GM12878 (cell line): ENCODE measurements around the gene LIPG. TPM values are rescaled to one million over a fixed set of nuclear protein-coding genes. Genes with fewer than 3 reads are reported as not detected.

Experiments
- ATAC-seq: fragments of 200-7000 bp; cut with Tn5 transposase; 3 replicates; pipeline ENCODE4 v1.9.1; 2020; ENCODE audit warnings: mild to moderate bottlenecking, moderate library complexity
- BruUV-seq: library from RNA; stranded (reverse); fragments of 400-500 nt; replicated peaks from 2 replicates; lab custom pipeline; 2021; lab: Mats Ljungman, UMichigan
- CTCF ChIA-PET: fragments of 300-600 bp; sonication (Branson Sonifier 250); formaldehyde crosslinking; extraction: SDS; loops from one replicate; lab custom pipeline; 2021; ENCODE audit warnings: inconsistent platforms; lab: Yijun Ruan, JAX
- POLR2A ChIA-PET: fragments of 350-600 bp; formaldehyde crosslinking; extraction: SDS; loops from one replicate; lab custom pipeline; 2021; ENCODE audit warnings: inconsistent platforms; lab: Charles Lee
- RAD21 ChIA-PET: fragments of 300-600 bp; sonication (Branson Sonifier 250); formaldehyde crosslinking; loops from one replicate; lab custom pipeline; 2023; ENCODE audit warnings: antibody characterized with exemption; ENCODE audit not compliant: unreplicated experiment; lab: Charles Lee
- SMC1A ChIA-PET: fragments of 300-600 bp; sonication (Branson Sonifier 250); formaldehyde crosslinking; loops from one replicate; lab custom pipeline; 2023; ENCODE audit not compliant: unreplicated experiment, uncharacterized antibody; lab: Charles Lee
- DNase-seq: peaks from one replicate; pipeline ENCODE4 v3.0.0-alpha.2; 2011; ENCODE audit warnings: low read depth, low spot score
- FAIRE-seq: peaks from 3 replicates; lab custom pipeline; 2011; peaks lifted over from hg19 to GRCh38; lab: Jason Lieb, UNC
- H2AFZ ChIP-seq: 2 replicates; pipeline ENCODE4 v1.6.0; 2011; ENCODE audit warnings: low read depth, low read length, control low read depth; ENCODE audit not compliant: control insufficient read depth
- H3K27ac ChIP-seq: 2 replicates; pipeline ENCODE4 v1.5.1; 2011; ENCODE audit warnings: control low read depth; ENCODE audit not compliant: control insufficient read depth, insufficient read depth
- H3K27me3 ChIP-seq, 2 experiments: replicated peaks in 1 of 2; 2 replicates each; pipeline versions ENCODE4 v1.6.0 to v1.6.1; 2011; ENCODE audit warnings: low read length in 1 of 2; ENCODE audit not compliant: control insufficient read depth in 2 of 2, insufficient read depth in 2 of 2
- H3K36me3 ChIP-seq, 2 experiments: 2 replicates each; pipeline ENCODE4 v1.5.1; 2011; ENCODE audit warnings: low read length in 1 of 2; ENCODE audit not compliant: control insufficient read depth in 2 of 2, insufficient read depth in 2 of 2
- H3K4me1 ChIP-seq: 2 replicates; pipeline ENCODE4 v1.6.1; 2011; ENCODE audit warnings: mild to moderate bottlenecking, low read length, moderate library complexity, mixed read lengths; ENCODE audit not compliant: control insufficient read depth, insufficient read depth
- H3K4me2 ChIP-seq: 2 replicates; pipeline ENCODE4 v1.6.0; 2011; ENCODE audit warnings: control low read depth; ENCODE audit not compliant: control insufficient read depth, insufficient read depth
- H3K4me3 ChIP-seq: fragments of 200-600 bp; sonication (generic); 2 replicates; pipeline ENCODE4 v1.5.1; 2016
- H3K79me2 ChIP-seq: 2 replicates; pipeline ENCODE4 v1.6.0; 2011; ENCODE audit warnings: low read length; ENCODE audit not compliant: control insufficient read depth, insufficient read depth
- H3K9ac ChIP-seq: 2 replicates; pipeline ENCODE4 v1.8.0; 2011; ENCODE audit warnings: low read length, control low read depth, mixed read lengths; ENCODE audit not compliant: control insufficient read depth, insufficient read depth
- H3K9me3 ChIP-seq: replicated peaks from 3 replicates; pipeline ENCODE4 v1.5.1; 2011; ENCODE audit warnings: mild to moderate bottlenecking, low read length; ENCODE audit not compliant: control insufficient read depth, insufficient read depth
- H4K20me1 ChIP-seq: 2 replicates; pipeline ENCODE4 v1.6.0; 2011; ENCODE audit not compliant: control insufficient read depth, insufficient read depth
- EZH2 ChIP-seq: IDR thresholded peaks from 2 replicates; pipeline ENCODE4 v1.6.1; 2012; ENCODE audit warnings: low read depth, mild to moderate bottlenecking, control low read depth, inconsistent platforms, low read length, borderline replicate concordance; ENCODE audit not compliant: control insufficient read depth
- KLF5 ChIP-seq: fragments of 450-650 bp; IDR thresholded peaks from 2 replicates; pipeline ENCODE4 v1.6.1; 2014; ENCODE audit warnings: mild to moderate bottlenecking; ENCODE audit not compliant: partially characterized antibody
- WGBS: methylation state at CpG from one replicate; pipeline ENCODE4 v1.1.6; 2016; ENCODE audit warnings: low lambda C conversion rate; ENCODE audit not compliant: insufficient replicate concordance, insufficient coverage; ENCODE audit errors: missing lambda C conversion rate; 5-methylcytosine and 5-hydroxymethylcytosine counted together
- in situ Hi-C: fragments of 300-500 bp; cut with MboI; formaldehyde crosslinking; loops from 9 replicates; pipeline ENCODE4 v1.14.3; 2018; ENCODE audit warnings: mixed read lengths
- intact Hi-C: fragments of 100-400 bp; cut with micrococcal nuclease; formaldehyde crosslinking; loops from one replicate; pipeline ENCODE4 v1.14.2; 2022; ENCODE audit not compliant: unreplicated experiment
- polyA plus RNA-seq, 11 experiments: library from polyadenylated mRNA; depleted of rRNA in 4 of 11; unstranded in 6 of 11; stranded (reverse) in 5 of 11; fragments of >200 nt; fragmentation: Nextera tagmentation in 4 of 11; fragmentation: Illumina TruSeq in 1 of 11; extraction: Ambion mirVana in 4 of 11; extraction: Trizol in 1 of 11; gene quantifications; 1 replicate in 1 of 11; 2 replicates in 10 of 11; pipeline versions ENCODE4 v1.2.1 to v1.2.3, GENCODE V29; 2011 to 2016; ENCODE audit warnings: inconsistent platforms in 2 of 11, missing spikeins in 2 of 11, low read depth in 1 of 11
- total RNA-seq, 4 experiments: library from RNA; depleted of rRNA in 3 of 4; stranded (reverse); fragments of >200 nt in 3 of 4; fragmentation: Illumina TruSeq in 1 of 4; extraction: Trizol in 1 of 4; gene quantifications; 2 replicates each; pipeline versions ENCODE4 v1.2.1 to v1.2.3, GENCODE V29; 2013 to 2021
- TF ChIP-seq, protein P1 (sequence below): fragments of 450-650 bp; formaldehyde crosslinking; IDR thresholded peaks from 2 replicates; pipeline ENCODE4 v1.4.0; 2020; ENCODE audit warnings: mild to moderate bottlenecking, moderate library complexity
- TF ChIP-seq, protein P2 (sequence below): IDR thresholded peaks from 2 replicates; pipeline ENCODE4 v1.6.1; 2012; ENCODE audit warnings: low read length, inconsistent platforms

Gene LIPG
- total and polyA plus RNA-seq, 10 of the 15 experiments (the other 5 are each of a cell fraction or from before 2014, with no cell fraction given) = 0.04 to 0.55 (median 0.18) TPM; not detected in 1

DNA sequence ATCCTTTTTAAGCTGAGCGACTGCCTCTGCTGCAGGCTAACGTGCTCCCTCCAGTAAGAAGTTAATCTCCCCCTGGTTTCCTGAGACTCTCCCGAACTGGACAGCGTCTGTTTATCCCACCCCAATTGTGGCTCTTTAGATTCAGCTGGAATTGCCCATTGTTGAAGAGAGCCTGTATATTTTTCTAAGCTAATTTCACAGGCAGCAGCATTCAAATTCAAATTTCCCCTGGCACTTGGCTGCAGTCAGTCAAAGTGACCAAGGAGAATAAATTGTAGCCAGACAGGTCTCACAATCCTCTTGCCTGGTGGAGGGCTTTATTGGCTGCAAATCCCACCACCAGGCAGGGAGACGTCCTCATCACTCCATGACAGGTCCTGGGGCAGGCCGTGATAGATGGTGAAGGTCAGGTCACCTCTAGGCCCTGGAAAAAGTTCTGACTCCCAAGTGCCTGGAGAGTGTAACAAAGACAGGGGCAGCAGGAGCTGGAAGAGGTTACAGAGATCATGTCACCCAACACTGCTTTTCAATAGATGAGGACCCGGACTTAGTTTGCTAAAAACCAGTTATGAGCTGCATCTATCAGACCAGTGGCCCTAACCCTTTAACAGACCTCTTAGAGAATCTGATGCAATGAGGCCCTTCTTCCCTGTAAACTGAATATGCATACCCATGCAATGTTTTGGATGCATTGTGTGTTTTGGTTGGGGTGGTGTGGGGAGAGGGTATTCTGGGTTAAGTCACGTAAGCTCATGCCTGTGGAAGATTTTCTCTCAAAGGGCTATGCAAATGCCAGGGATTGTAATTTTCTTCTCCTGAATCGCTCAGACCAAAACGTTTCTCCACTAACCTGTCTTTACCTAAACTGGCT lies 42.5 kb upstream of the LIPG start:
- no peaks in the 10 kb centered on the region for H3K36me3 ChIP-seq
- H2AFZ ChIP-seq = no peak overlapping the region
- RAD21 ChIA-PET = no interaction called here
- no peak overlapping the region for H3K9ac ChIP-seq
- H3K79me2 ChIP-seq = no peaks in the 10 kb centered on the region
- H3K27ac ChIP-seq = no peak overlapping the region
- CTCF ChIA-PET = interaction anchor here (0.7 kb wide), 1 partner anchor 9 kb away, joined by 3 read pairs; no protein-coding TSS in a partner anchor
- TF ChIP-seq, protein P1, sequence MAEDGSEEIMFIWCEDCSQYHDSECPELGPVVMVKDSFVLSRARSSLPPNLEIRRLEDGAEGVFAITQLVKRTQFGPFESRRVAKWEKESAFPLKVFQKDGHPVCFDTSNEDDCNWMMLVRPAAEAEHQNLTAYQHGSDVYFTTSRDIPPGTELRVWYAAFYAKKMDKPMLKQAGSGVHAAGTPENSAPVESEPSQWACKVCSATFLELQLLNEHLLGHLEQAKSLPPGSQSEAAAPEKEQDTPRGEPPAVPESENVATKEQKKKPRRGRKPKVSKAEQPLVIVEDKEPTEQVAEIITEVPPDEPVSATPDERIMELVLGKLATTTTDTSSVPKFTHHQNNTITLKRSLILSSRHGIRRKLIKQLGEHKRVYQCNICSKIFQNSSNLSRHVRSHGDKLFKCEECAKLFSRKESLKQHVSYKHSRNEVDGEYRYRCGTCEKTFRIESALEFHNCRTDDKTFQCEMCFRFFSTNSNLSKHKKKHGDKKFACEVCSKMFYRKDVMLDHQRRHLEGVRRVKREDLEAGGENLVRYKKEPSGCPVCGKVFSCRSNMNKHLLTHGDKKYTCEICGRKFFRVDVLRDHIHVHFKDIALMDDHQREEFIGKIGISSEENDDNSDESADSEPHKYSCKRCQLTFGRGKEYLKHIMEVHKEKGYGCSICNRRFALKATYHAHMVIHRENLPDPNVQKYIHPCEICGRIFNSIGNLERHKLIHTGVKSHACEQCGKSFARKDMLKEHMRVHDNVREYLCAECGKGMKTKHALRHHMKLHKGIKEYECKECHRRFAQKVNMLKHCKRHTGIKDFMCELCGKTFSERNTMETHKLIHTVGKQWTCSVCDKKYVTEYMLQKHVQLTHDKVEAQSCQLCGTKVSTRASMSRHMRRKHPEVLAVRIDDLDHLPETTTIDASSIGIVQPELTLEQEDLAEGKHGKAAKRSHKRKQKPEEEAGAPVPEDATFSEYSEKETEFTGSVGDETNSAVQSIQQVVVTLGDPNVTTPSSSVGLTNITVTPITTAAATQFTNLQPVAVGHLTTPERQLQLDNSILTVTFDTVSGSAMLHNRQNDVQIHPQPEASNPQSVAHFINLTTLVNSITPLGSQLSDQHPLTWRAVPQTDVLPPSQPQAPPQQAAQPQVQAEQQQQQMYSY (CRISPR knock-in tag) = no peak
- TF ChIP-seq EZH2 = no peak
- TF ChIP-seq, protein P2, sequence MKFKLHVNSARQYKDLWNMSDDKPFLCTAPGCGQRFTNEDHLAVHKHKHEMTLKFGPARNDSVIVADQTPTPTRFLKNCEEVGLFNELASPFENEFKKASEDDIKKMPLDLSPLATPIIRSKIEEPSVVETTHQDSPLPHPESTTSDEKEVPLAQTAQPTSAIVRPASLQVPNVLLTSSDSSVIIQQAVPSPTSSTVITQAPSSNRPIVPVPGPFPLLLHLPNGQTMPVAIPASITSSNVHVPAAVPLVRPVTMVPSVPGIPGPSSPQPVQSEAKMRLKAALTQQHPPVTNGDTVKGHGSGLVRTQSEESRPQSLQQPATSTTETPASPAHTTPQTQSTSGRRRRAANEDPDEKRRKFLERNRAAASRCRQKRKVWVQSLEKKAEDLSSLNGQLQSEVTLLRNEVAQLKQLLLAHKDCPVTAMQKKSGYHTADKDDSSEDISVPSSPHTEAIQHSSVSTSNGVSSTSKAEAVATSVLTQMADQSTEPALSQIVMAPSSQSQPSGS = no peak
- no peak for TF ChIP-seq KLF5
- SMC1A ChIA-PET = no interaction called here
- intact Hi-C loops = loop anchor here (10.0 kb wide), 2 partner anchors 125 to 675 kb away; partner anchors contain the start of gene MYO5B
- WGBS = 37% methylated on average over 10 of the region's 10 CpGs
- H3K4me1 ChIP-seq = no peaks in the 10 kb centered on the region
- no peak overlapping the region for H3K4me3 ChIP-seq
- in situ Hi-C loops = no loop called here
- POLR2A ChIA-PET = no interaction called here
- H4K20me1 ChIP-seq = no peaks in the 10 kb centered on the region
- no peak overlapping the region for H3K4me2 ChIP-seq
- FAIRE-seq (no peak), ATAC-seq (no peak), DNase-seq (no peak)
- no peaks in the 10 kb centered on the region; a peak in 1 of 4 replicates for H3K27me3 ChIP-seq
- H3K9me3 ChIP-seq = no peaks in the 10 kb centered on the region
- BruUV-seq = no TSS peak
